HepG2 (cell line): ENCODE data around the gene PDLIM7. TPM values are rescaled to one million over a fixed set of nuclear protein-coding genes. Genes with fewer than 3 reads are reported as not detected.

Experiments used
- BORCS8-MEF2B ChIP-seq: sonication (generic); formaldehyde crosslinking; IDR thresholded peaks from 2 replicates; pipeline ENCODE4 v1.8.0; 2022; ENCODE audit warnings: mild to moderate bottlenecking, missing genetic modification reagents
- CBFB ChIP-seq: sonication (generic); formaldehyde crosslinking; IDR thresholded peaks from 2 replicates; pipeline ENCODE4 v1.4.0; 2020; ENCODE audit warnings: missing genetic modification reagents
- E2F5 ChIP-seq: sonication (generic); formaldehyde crosslinking; conservative IDR thresholded peaks from 2 replicates; pipeline ENCODE4 v1.4.0; 2020; ENCODE audit warnings: missing genetic modification reagents
- EED ChIP-seq: sonication (generic); formaldehyde crosslinking; IDR thresholded peaks from 2 replicates; pipeline ENCODE4 v1.5.0; 2020; ENCODE audit warnings: mild to moderate bottlenecking, missing genetic modification reagents
- MEIS2 ChIP-seq: sonication (generic); formaldehyde crosslinking; IDR thresholded peaks from 2 replicates; pipeline ENCODE4 v1.9.0; 2021; ENCODE audit warnings: mild to moderate bottlenecking, missing genetic modification reagents
- MLX ChIP-seq: IDR thresholded peaks from 2 replicates; pipeline ENCODE4 v1.6.1; 2016
- NFKB2 ChIP-seq: sonication (generic); formaldehyde crosslinking; IDR thresholded peaks from 2 replicates; pipeline ENCODE4 v1.4.0; 2020; ENCODE audit warnings: missing genetic modification reagents, borderline replicate concordance
- RAD51 ChIP-seq: fragments of 450-650 bp; IDR thresholded peaks from 2 replicates; pipeline ENCODE4 v1.6.1; 2016; ENCODE audit warnings: borderline replicate concordance
- RFX5 ChIP-seq: IDR thresholded peaks from 2 replicates; pipeline ENCODE4 v1.6.1; 2011; ENCODE audit warnings: low read depth, low read length, improper control_type of control experiment
- RXRA ChIP-seq: sonication (generic); formaldehyde crosslinking; IDR thresholded peaks from 2 replicates; pipeline ENCODE4 v1.5.1; 2020; ENCODE audit warnings: missing genetic modification reagents
- YEATS4 ChIP-seq: sonication (generic); formaldehyde crosslinking; IDR thresholded peaks from 2 replicates; pipeline ENCODE4 v1.4.0; 2020; ENCODE audit warnings: missing genetic modification reagents, borderline replicate concordance
- ZBTB14 ChIP-seq: sonication (generic); formaldehyde crosslinking; IDR thresholded peaks from 2 replicates; pipeline ENCODE4 v1.4.0; 2020; ENCODE audit warnings: missing genetic modification reagents
- ZNF142 ChIP-seq: sonication (generic); formaldehyde crosslinking; IDR thresholded peaks from 2 replicates; pipeline ENCODE4 v1.4.0; 2020; ENCODE audit warnings: missing genetic modification reagents
- ZNF362 ChIP-seq: sonication (generic); formaldehyde crosslinking; IDR thresholded peaks from 2 replicates; pipeline ENCODE4 v1.4.0; 2020; ENCODE audit warnings: missing genetic modification reagents, mild to moderate bottlenecking, borderline replicate concordance
- ZNF430 ChIP-seq: sonication (generic); formaldehyde crosslinking; IDR thresholded peaks from 2 replicates; pipeline ENCODE4 v1.9.0; 2021; ENCODE audit warnings: mild to moderate bottlenecking, missing genetic modification reagents
- ZNF431 ChIP-seq: sonication (generic); formaldehyde crosslinking; IDR thresholded peaks from 2 replicates; pipeline ENCODE4 v1.9.0; 2022; ENCODE audit warnings: missing genetic modification reagents, low read depth, mild to moderate bottlenecking, borderline replicate concordance
- ZNF597 ChIP-seq: sonication (generic); formaldehyde crosslinking; IDR thresholded peaks from 2 replicates; pipeline ENCODE4 v1.5.0; 2020; ENCODE audit warnings: missing genetic modification reagents
- ZNF605 ChIP-seq: sonication (generic); formaldehyde crosslinking; IDR thresholded peaks from 2 replicates; pipeline ENCODE4 v1.8.0; 2022; ENCODE audit warnings: mild to moderate bottlenecking, missing genetic modification reagents
- ZNF652 ChIP-seq: IDR thresholded peaks from 2 replicates; pipeline ENCODE4 v1.6.1; 2016; ENCODE audit warnings: low read depth, borderline replicate concordance
- polyA plus RNA-seq, 8 experiments: library from polyadenylated mRNA; depleted of rRNA in 3 of 8; stranded (reverse) in 7 of 8; unstranded in 1 of 8; fragments of >200 nt; fragmentation: Illumina TruSeq in 4 of 8; extraction: Trizol in 4 of 8; gene quantifications; 2 replicates each; pipeline versions ENCODE4 v1.2.1 to v1.2.3, GENCODE V29; 2011 to 2016; ENCODE audit warnings: low read depth in 4 of 8, missing spikeins in 1 of 8, mixed read lengths in 1 of 8; ENCODE audit not compliant: insufficient read depth in 1 of 8
- total RNA-seq, 5 experiments: library from RNA; depleted of rRNA; stranded (reverse); fragments of >200 nt; fragmentation: Illumina TruSeq; extraction: Trizol; gene quantifications; 2 replicates each; pipeline ENCODE4 v1.2.3, GENCODE V29; 2016; ENCODE audit warnings: low read depth in 1 of 5

Gene PDLIM7
- total and polyA plus RNA-seq, 2 of the 13 experiments (the other 11 are each of a cell fraction or from before 2014, with no cell fraction given): 21.1 to 31.3 TPM

- TF ChIP-seq ZNF431 (CRISPR knock-in tag): no peak
- TF ChIP-seq RFX5: no peak
- TF ChIP-seq ZNF597: no peak; the same call in 1 of the 2 replicates
- TF ChIP-seq EED: peak; percentile 6; the same call in 1 of the 2 replicates
- TF ChIP-seq ZNF142: peak; percentile 54; the same call in 1 of the 2 replicates
- no peak for TF ChIP-seq MLX
- TF ChIP-seq ZNF605: peak; percentile 91
- no peak for TF ChIP-seq ZNF430 (CRISPR knock-in tag)
- TF ChIP-seq RXRA (CRISPR knock-in tag): no peak; the same call in 1 of the 2 replicates
- TF ChIP-seq BORCS8-MEF2B (CRISPR knock-in tag): no peak
- no peak; the same call in 1 of the 2 replicates for TF ChIP-seq YEATS4 (CRISPR knock-in tag)
- no peak for TF ChIP-seq E2F5 (CRISPR knock-in tag)
- TF ChIP-seq RAD51: no peak
- no peak for TF ChIP-seq ZNF652 (CRISPR knock-in tag)
- TF ChIP-seq ZBTB14 (CRISPR knock-in tag): 0 out of 2 replicates have a peak, but pooled peaks have one; percentile 24
- TF ChIP-seq CBFB (CRISPR knock-in tag): no peak
- TF ChIP-seq MEIS2 (CRISPR knock-in tag): peak; percentile 20; the same call in 1 of the 2 replicates
- no peak for TF ChIP-seq ZNF362 (CRISPR knock-in tag)
- no peak for TF ChIP-seq NFKB2 (CRISPR knock-in tag)
Measured at GRCh38 chr5:177497292-177498012, at the start of gene PDLIM7 (continued).
